Breast epithelium (tissue), 3 donors: ENCODE data around the gene CES5A.

Experiments
- POLR2A ChIP-seq: fragments of 450-650 bp; IDR thresholded peaks from one replicate; pipeline ENCODE4 v1.6.1; 2016; ENCODE audit warnings: antibody characterized with exemption, mild to moderate bottlenecking, moderate library complexity
- POLR2AphosphoS5 ChIP-seq, 3 donors: sonication (generic); formaldehyde crosslinking; IDR thresholded peaks; one replicate each; pipeline ENCODE4 v1.6.1; 2017; ENCODE audit warnings: antibody characterized with exemption in 3 of 3
- TF ChIP-seq, protein P1 (sequence below), 3 donors: fragments of 450-650 bp; IDR thresholded peaks; one replicate each; pipeline ENCODE4 v1.5.1; 2016 to 2017; ENCODE audit warnings: antibody characterized with exemption in 3 of 3, mild to moderate bottlenecking in 3 of 3, moderate library complexity in 3 of 3

DNA sequence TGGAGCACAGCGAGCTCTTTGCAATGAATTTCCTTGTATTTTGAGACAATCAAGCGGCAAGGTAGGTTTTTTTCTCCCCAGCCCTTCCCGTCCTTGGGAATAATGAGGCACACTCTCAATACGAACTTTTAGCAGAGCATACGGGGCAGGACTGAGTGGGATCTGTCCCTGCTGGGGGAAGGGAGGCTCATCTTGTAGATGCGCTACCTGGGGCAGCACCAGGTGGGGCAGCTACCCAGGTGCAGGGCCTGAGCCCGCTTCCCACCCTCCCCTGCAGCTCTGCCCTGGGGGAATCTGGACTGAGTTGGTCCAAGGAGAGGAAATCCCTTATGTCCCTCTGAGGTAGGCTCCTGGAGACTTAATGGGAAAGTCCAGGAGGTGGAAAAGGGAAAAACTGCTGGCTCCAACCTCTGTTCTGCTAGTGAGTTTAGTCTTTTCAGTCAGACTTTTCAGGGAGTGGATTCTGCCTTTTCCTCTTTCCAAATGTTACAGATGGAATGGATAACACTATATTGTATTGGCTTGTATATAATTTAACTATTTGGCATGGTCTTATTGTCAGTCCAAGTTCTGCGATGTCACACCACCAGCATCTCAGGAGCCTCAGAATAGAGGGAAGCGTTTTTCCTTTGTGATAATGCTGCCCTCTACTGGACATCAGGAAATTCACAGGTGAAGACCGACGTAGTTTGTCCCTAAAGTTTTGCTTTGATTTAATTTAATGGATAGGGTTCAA lies 32.6 kb downstream of the CES5A start:
- TF ChIP-seq, protein P1, sequence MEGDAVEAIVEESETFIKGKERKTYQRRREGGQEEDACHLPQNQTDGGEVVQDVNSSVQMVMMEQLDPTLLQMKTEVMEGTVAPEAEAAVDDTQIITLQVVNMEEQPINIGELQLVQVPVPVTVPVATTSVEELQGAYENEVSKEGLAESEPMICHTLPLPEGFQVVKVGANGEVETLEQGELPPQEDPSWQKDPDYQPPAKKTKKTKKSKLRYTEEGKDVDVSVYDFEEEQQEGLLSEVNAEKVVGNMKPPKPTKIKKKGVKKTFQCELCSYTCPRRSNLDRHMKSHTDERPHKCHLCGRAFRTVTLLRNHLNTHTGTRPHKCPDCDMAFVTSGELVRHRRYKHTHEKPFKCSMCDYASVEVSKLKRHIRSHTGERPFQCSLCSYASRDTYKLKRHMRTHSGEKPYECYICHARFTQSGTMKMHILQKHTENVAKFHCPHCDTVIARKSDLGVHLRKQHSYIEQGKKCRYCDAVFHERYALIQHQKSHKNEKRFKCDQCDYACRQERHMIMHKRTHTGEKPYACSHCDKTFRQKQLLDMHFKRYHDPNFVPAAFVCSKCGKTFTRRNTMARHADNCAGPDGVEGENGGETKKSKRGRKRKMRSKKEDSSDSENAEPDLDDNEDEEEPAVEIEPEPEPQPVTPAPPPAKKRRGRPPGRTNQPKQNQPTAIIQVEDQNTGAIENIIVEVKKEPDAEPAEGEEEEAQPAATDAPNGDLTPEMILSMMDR (IDR thresholded peaks at IDR 0.05) = peak; percentile 65 to 76 (median 75)
- TF ChIP-seq POLR2A = no peak
- no peak for TF ChIP-seq POLR2AphosphoS5 (IDR thresholded peaks at IDR 0.05)
